H9 (cell line): Measurements from ENCODE around the gene NFYC. TPM values are rescaled to one million over a fixed set of nuclear protein-coding genes. Genes with fewer than 3 reads are reported as not detected.

Experiments used
- DNase-seq: peaks from one replicate; pipeline ENCODE4 v3.0.0-alpha.2; 2017
- H2AFZ ChIP-seq: one replicate; pipeline ENCODE4 v1.6.1; 2013; ENCODE audit warnings: mild to moderate bottlenecking, low read length, control low read depth, moderate library complexity
- H2AK5ac ChIP-seq: 2 replicates; pipeline ENCODE4 v1.6.1; 2013; ENCODE audit warnings: low read length, control low read depth, mixed read lengths; ENCODE audit not compliant: insufficient read length
- H2BK120ac ChIP-seq: one replicate; pipeline ENCODE4 v1.6.1; 2013; ENCODE audit warnings: low read depth, mild to moderate bottlenecking, low read length, control low read depth, inconsistent platforms; ENCODE audit not compliant: poor library complexity, severe bottlenecking
- H2BK12ac ChIP-seq: 2 replicates; pipeline ENCODE4 v1.6.1; 2013; ENCODE audit warnings: low read length, control low read depth, mixed read lengths, low read depth; ENCODE audit not compliant: insufficient read length
- H2BK15ac ChIP-seq: 2 replicates; pipeline ENCODE4 v1.6.1; 2013; ENCODE audit warnings: low read depth, low read length, control low read depth
- H2BK20ac ChIP-seq: one replicate; pipeline ENCODE4 v1.6.1; 2013; ENCODE audit warnings: low read depth, mild to moderate bottlenecking, low read length, control low read depth, inconsistent platforms; ENCODE audit not compliant: poor library complexity, severe bottlenecking
- H2BK5ac ChIP-seq: 2 replicates; pipeline ENCODE4 v1.6.1; 2013; ENCODE audit warnings: low read length, control low read depth, mixed read lengths; ENCODE audit not compliant: insufficient read length
- H3K14ac ChIP-seq: 2 replicates; pipeline ENCODE4 v1.6.1; 2013; ENCODE audit warnings: low read length, control low read depth; ENCODE audit not compliant: insufficient read depth
- H3K18ac ChIP-seq: 2 replicates; pipeline ENCODE4 v1.6.1; 2013; ENCODE audit warnings: low read depth, mild to moderate bottlenecking, mixed read lengths, low read length, control low read depth; ENCODE audit not compliant: insufficient read length
- H3K23ac ChIP-seq: 2 replicates; pipeline ENCODE4 v1.6.1; 2013; ENCODE audit warnings: low read length, control low read depth, mixed read lengths, low read depth; ENCODE audit not compliant: insufficient read length
- H3K23me2 ChIP-seq: 2 replicates; pipeline ENCODE4 v1.6.1; 2013; ENCODE audit warnings: low read depth, mild to moderate bottlenecking, mixed read lengths, low read length, control low read depth; ENCODE audit not compliant: insufficient read length, poor library complexity, severe bottlenecking
- H3K27ac ChIP-seq: 2 replicates; pipeline ENCODE4 v1.5.1; 2013; ENCODE audit warnings: low read length, control low read depth, mixed read lengths, low read depth; ENCODE audit not compliant: insufficient read length
- H3K27me3 ChIP-seq: 2 replicates; pipeline ENCODE4 v1.6.1; 2013; ENCODE audit warnings: low read length, control low read depth, inconsistent platforms; ENCODE audit not compliant: insufficient read depth
- H3K4ac ChIP-seq: 2 replicates; pipeline ENCODE4 v1.6.1; 2013; ENCODE audit warnings: low read depth, mild to moderate bottlenecking, control low read depth, inconsistent platforms, low read length, moderate library complexity
- H3K4me1 ChIP-seq: 2 replicates; pipeline ENCODE4 v1.6.1; 2013; ENCODE audit warnings: low read length, control low read depth, inconsistent platforms; ENCODE audit not compliant: insufficient read depth
- H3K4me2 ChIP-seq: 2 replicates; pipeline ENCODE4 v1.6.1; 2013; ENCODE audit warnings: low read length, control low read depth, mixed read lengths; ENCODE audit not compliant: insufficient read length, insufficient read depth
- H3K56ac ChIP-seq: 2 replicates; pipeline ENCODE4 v1.6.1; 2013; ENCODE audit warnings: low read depth, mild to moderate bottlenecking, mixed read lengths, low read length, control low read depth; ENCODE audit not compliant: insufficient read length
- H3K79me1 ChIP-seq: 2 replicates; pipeline ENCODE4 v1.6.1; 2013; ENCODE audit warnings: low read depth, mild to moderate bottlenecking, moderate library complexity, low read length, control low read depth, inconsistent platforms; ENCODE audit not compliant: insufficient read depth, poor library complexity, severe bottlenecking
- H3K79me2 ChIP-seq: 2 replicates; pipeline ENCODE4 v1.6.1; 2013; ENCODE audit warnings: low read length, control low read depth, inconsistent platforms; ENCODE audit not compliant: insufficient read depth
- H3K9ac ChIP-seq: 2 replicates; pipeline ENCODE4 v1.6.1; 2013; ENCODE audit warnings: low read length, control low read depth, mixed read lengths; ENCODE audit not compliant: insufficient read length; ENCODE audit errors: extremely low read depth
- H3K9me3 ChIP-seq: one replicate; pipeline ENCODE4 v1.6.1; 2013; ENCODE audit warnings: low read depth, low read length, inconsistent platforms; ENCODE audit not compliant: control insufficient read depth
- H3T11ph ChIP-seq: one replicate; pipeline ENCODE4 v1.6.1; 2013; ENCODE audit warnings: mild to moderate bottlenecking, low read length, control low read depth, inconsistent platforms
- H4K20me1 ChIP-seq: one replicate; pipeline ENCODE4 v1.6.1; 2013; ENCODE audit not compliant: control insufficient read depth, insufficient read length, insufficient read depth
- H4K5ac ChIP-seq: 2 replicates; pipeline ENCODE4 v1.6.1; 2013; ENCODE audit warnings: low read depth, mild to moderate bottlenecking, mixed read lengths, low read length, control low read depth; ENCODE audit not compliant: insufficient read length
- H4K8ac ChIP-seq: replicated peaks from 2 replicates; pipeline ENCODE4 v1.6.1; 2013; ENCODE audit warnings: low read length, control low read depth, mixed read lengths, low read depth; ENCODE audit not compliant: insufficient read length
- H4K91ac ChIP-seq: 2 replicates; pipeline ENCODE4 v1.6.1; 2013; ENCODE audit warnings: low read depth, mild to moderate bottlenecking, moderate library complexity, mixed read lengths, low read length, control low read depth; ENCODE audit not compliant: insufficient read length
- H3K27ac Mint-ChIP-seq, 3 experiments: 2 replicates in 2 of 3; 3 replicates in 1 of 3; pipeline ENCODE4 v1.8.0; 2020 to 2021; ENCODE audit warnings: mixed read lengths in 3 of 3, mild to moderate bottlenecking in 1 of 3, moderate library complexity in 1 of 3
- H3K27me3 Mint-ChIP-seq: 2 replicates; pipeline ENCODE4 v1.8.0; 2021; ENCODE audit warnings: low read depth, mild to moderate bottlenecking, moderate library complexity, mixed read lengths
- H3K36me3 Mint-ChIP-seq, 3 experiments: 2 replicates in 2 of 3; 3 replicates in 1 of 3; pipeline ENCODE4 v1.8.0; 2020 to 2021; ENCODE audit warnings: low read depth in 3 of 3, mixed read lengths in 3 of 3; ENCODE audit not compliant: insufficient read depth in 1 of 3
- H3K4me1 Mint-ChIP-seq, 2 experiments: 2 replicates each; pipeline ENCODE4 v1.8.0; 2020; ENCODE audit warnings: mixed read lengths in 2 of 2
- H3K4me3 Mint-ChIP-seq, 2 experiments: 2 replicates in 1 of 2; 3 replicates in 1 of 2; pipeline ENCODE4 v1.8.0; 2020 to 2021; ENCODE audit warnings: mild to moderate bottlenecking in 2 of 2, mixed read lengths in 2 of 2, moderate library complexity in 1 of 2
- H3K9me3 Mint-ChIP-seq, 2 experiments: 2 replicates in 1 of 2; 3 replicates in 1 of 2; pipeline ENCODE4 v1.8.0; 2020; ENCODE audit warnings: mild to moderate bottlenecking in 2 of 2, mixed read lengths in 2 of 2, moderate library complexity in 1 of 2
- WGBS: extraction: QIAGEN DNeasy Blood & Tissue Kit; methylation state at CpG from one replicate; pipeline ENCODE4 v1.1.7; 2013; ENCODE audit warnings: missing lambda C conversion rate, low lambda C conversion rate, mixed read lengths; ENCODE audit not compliant: insufficient read length; ENCODE audit errors: extremely low coverage; 5-methylcytosine and 5-hydroxymethylcytosine counted together
- total RNA-seq: library from RNA; stranded (reverse); gene quantifications from 2 replicates; pipeline ENCODE4 v1.2.1, GENCODE V29; 2021
- TF ChIP-seq, protein P1 (sequence below): fragments of 200-600 bp; sonication (generic); conservative IDR thresholded peaks from 3 replicates; pipeline ENCODE4 v1.8.0; 2021; ENCODE audit warnings: antibody characterized with exemption, mild to moderate bottlenecking

Gene NFYC
- total RNA-seq, 1 experiment from 2014 or later: 54.7 TPM

GRCh38 chr1:40780678-40781607 is 89.4 kb downstream of the NFYC start:
- H2AK5ac ChIP-seq: no peak overlapping the region
- Mint-ChIP-seq H3K4me3 (peak overlapping the region in 1 of 2 experiments; percentile 19; a peak in 2 of 5 replicates), H3K27ac (no peak overlapping the region), H3K36me3 (peaks cover 14 to 22% (median 21%) of the 10 kb centered on the region in 3 experiments), H3K4me1 (peaks cover 15 to 28% of the 10 kb centered on the region in 2 experiments), H3K9me3 (peaks cover 20% of the 10 kb centered on the region in 2 experiments), H3K27me3 (peaks cover 53% of the 10 kb centered on the region)
- no peak overlapping the region for H3K18ac ChIP-seq
- no peak overlapping the region for H2BK20ac ChIP-seq
- no peak overlapping the region for H3K27ac ChIP-seq
- H3K4me1 ChIP-seq: no peaks in the 10 kb centered on the region; the same call in 1 of the 2 replicates
- no peak overlapping the region for H3T11ph ChIP-seq
- no peak overlapping the region for H4K8ac ChIP-seq
- H4K20me1 ChIP-seq: no peaks in the 10 kb centered on the region
- no peak overlapping the region for H2AFZ ChIP-seq
- TF ChIP-seq, protein P1, sequence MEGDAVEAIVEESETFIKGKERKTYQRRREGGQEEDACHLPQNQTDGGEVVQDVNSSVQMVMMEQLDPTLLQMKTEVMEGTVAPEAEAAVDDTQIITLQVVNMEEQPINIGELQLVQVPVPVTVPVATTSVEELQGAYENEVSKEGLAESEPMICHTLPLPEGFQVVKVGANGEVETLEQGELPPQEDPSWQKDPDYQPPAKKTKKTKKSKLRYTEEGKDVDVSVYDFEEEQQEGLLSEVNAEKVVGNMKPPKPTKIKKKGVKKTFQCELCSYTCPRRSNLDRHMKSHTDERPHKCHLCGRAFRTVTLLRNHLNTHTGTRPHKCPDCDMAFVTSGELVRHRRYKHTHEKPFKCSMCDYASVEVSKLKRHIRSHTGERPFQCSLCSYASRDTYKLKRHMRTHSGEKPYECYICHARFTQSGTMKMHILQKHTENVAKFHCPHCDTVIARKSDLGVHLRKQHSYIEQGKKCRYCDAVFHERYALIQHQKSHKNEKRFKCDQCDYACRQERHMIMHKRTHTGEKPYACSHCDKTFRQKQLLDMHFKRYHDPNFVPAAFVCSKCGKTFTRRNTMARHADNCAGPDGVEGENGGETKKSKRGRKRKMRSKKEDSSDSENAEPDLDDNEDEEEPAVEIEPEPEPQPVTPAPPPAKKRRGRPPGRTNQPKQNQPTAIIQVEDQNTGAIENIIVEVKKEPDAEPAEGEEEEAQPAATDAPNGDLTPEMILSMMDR: no peak
- no peak for DNase-seq
- H3K9me3 ChIP-seq: no peaks in the 10 kb centered on the region
- no peak overlapping the region for H3K14ac ChIP-seq
- H3K79me1 ChIP-seq: no peaks in the 10 kb centered on the region
- H3K23ac ChIP-seq: no peak overlapping the region
- H3K23me2 ChIP-seq: peaks cover 17% of the 10 kb centered on the region
- no peak overlapping the region for H3K56ac ChIP-seq
- H2BK5ac ChIP-seq: no peak overlapping the region
- no peak overlapping the region for H2BK12ac ChIP-seq
- no peak overlapping the region for H4K5ac ChIP-seq
- H3K4ac ChIP-seq: no peak overlapping the region
- H3K27me3 ChIP-seq: peaks cover 9% of the 10 kb centered on the region; the same call in 1 of the 2 replicates
- no CpG with 5 or more reads among the region's 11 CpGs for WGBS
- H4K91ac ChIP-seq: no peak overlapping the region
- H3K4me2 ChIP-seq: no peak overlapping the region
- no peak overlapping the region for H3K9ac ChIP-seq
- no peak overlapping the region for H2BK120ac ChIP-seq
- H3K79me2 ChIP-seq: no peaks in the 10 kb centered on the region
- H2BK15ac ChIP-seq: no peak overlapping the region
